KOPT-K1 (cell line): ENCODE results near the gene RHOB.

Source experiments
- H3K27ac ChIP-seq: fragments of 200-600 bp; sonication (generic); 2 replicates; pipeline ENCODE4 v1.5.1; 2016; ENCODE audit warnings: antibody characterized with exemption, mild to moderate bottlenecking, low read depth, low read length; ENCODE audit not compliant: poor library complexity, severe bottlenecking
- H3K36me3 ChIP-seq: fragments of 200-600 bp; sonication (generic); 2 replicates; pipeline ENCODE4 v1.5.1; 2017; ENCODE audit warnings: antibody characterized with exemption, mild to moderate bottlenecking, low read length, moderate library complexity; ENCODE audit not compliant: insufficient read depth
- H3K9me3 ChIP-seq: fragments of 200-600 bp; sonication (generic); 2 replicates; pipeline ENCODE4 v1.5.1; 2017; ENCODE audit warnings: antibody characterized with exemption, low read length, mild to moderate bottlenecking; ENCODE audit not compliant: insufficient read depth, poor library complexity, severe bottlenecking

Gene RHOB

DNA sequence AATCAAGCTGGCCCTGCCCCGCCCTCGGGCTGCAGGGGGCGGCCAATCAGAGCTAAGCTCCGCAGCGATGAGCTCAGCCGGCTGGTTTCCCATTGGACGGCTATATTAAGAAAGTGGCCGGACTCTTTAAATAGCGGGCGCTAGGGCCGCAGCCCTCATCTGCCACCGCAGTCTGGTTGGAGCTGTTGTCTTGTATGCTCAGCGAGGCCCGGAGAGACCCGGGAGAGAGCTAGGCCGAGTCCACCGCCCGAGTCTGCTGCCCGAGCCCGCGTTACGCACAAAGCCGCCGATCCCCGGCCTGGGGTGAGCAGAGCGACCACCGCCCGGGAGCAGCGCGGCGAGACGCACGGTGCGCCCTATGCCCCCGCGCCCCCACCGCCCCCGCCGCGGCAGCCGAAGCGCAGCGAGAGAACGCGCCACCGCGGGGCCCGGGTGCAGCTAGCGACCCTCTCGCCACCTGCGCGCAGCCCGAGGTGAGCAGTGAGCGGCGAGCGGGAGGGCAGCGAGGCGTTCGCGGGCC is at the start of gene RHOB:
RHOB (plus strand) TSS at position 158 of the 520 bp plus-strand sequence. CDS start 392 bp downstream, outside the sequence.
- Histone ChIP-seq H3K9me3 (no peaks in the 10 kb centered on the region), H3K36me3 (no peaks in the 10 kb centered on the region), H3K27ac (no peak within 1 kb of the TSS)

DNA sequence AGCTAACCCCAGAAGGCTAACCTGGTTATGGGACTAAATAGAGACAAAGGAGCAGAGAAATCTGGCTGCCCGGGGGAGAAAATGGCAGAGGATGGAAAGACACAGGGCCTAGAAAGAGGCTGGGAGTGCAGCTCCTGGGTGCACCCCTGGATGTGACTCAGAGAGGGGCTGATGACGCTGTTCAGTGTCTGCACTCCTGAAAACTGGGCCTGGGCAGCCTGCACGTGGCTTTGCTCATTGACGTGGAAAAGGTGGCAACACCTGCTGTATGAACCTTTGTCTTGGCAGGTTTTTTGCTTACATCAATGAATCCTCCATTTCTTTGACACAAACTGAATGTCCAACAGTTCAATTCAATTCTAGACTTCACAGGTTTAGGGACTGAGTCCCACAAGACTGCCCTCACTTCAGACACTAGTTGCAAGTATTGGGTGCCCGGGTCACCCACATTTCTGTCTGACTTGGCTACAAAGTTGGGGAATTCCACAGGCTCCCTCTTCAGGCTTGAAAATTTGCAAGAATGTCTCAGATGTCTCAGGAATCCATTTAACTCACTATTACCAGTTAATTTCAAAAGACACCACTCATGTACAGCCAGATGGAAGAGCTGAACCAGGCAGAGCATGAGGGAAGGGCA is 48.9 kb upstream of the RHOB start:
- H3K36me3 ChIP-seq: no peaks in the 10 kb centered on the region
- H3K9me3 ChIP-seq: no peaks in the 10 kb centered on the region
- no peak overlapping the region for H3K27ac ChIP-seq

DNA sequence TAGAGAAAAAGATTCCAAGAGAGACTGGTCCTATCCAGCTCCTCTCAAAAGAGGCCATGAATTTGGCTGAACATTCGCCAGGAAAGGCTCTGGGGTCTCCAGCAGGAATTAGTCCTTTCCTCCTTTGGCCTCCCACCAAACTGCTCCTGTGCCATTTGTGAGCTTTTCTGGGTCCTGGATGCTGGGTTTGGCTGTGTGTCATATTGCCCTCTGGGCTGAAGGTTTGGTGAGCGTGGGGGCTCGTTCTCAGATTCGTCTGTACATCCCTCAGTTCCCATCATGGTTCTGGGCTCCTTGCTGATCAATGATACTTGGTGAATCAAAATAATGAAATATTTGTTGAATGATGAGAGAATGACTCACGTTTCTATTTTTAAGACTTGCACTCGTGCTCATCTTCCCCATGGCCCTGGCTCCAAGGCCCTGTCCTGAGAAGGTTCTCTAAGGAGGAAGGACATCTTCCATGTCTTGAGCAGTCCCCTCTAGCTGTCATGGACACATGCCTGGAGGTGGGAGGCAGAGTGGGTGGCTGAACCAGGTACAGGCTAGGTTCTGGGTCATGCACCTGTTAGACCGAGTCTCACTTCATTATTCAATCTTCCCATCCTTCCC is 47.8 kb upstream of the RHOB start:
- Histone ChIP-seq H3K36me3 (no peaks in the 10 kb centered on the region), H3K27ac (no peak overlapping the region), H3K9me3 (no peaks in the 10 kb centered on the region)

DNA sequence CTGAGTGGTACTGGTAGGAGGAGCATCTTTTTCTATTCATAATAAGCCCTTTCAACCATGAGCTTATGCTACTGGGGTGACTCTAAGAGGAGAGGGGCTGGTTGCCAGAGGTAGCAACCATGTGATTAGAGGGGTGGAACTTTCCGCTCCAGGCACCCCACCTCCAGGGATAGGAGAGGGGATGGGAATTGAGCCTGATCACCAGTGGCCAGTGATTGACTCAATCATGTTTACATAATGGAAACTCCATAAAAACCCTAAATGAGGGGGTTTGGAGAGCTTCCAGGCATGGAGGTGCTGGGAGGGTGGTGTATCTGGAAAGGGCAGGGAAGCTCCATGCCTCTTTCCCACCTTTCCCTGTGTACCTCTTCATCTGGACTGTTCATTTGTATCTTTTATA is 46.6 kb upstream of the RHOB start:
- Histone ChIP-seq H3K36me3 (no peaks in the 10 kb centered on the region), H3K9me3 (no peaks in the 10 kb centered on the region), H3K27ac (no peak overlapping the region)

DNA sequence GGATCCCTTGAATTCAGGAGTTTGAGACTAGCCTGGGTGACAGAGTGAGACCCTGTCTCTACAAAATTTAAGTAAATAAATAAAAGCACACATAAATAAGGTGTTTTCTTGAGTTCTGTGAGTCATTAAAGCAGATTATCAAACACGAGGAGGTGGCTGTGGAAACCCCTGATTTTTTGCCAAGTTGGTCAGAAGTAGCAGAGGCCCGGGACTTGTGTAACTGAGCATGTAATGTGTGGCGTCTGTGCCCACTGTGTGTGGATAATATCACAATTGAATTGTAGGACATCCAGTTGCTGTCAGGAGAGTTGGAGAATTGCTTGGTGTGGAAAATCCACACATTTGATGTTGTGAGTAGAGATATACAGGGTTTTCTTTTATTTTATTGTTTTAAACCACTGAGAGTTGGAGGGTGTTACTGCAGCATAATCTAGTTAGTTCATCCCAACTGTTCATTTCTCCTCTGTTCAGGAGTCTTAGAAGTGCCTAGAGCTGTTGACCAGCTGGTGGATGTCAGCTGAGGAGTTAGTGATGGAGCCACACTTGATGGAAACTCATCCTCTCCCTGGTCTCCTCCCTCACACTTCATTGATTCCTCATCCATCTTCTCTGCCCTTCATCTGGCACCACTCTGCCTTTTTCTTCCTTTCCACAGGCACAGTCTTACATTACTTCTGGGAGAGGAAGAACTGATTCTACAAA is 45.9 kb upstream of the RHOB start:
- Histone ChIP-seq H3K9me3 (no peaks in the 10 kb centered on the region), H3K27ac (no peak overlapping the region), H3K36me3 (no peaks in the 10 kb centered on the region)

DNA sequence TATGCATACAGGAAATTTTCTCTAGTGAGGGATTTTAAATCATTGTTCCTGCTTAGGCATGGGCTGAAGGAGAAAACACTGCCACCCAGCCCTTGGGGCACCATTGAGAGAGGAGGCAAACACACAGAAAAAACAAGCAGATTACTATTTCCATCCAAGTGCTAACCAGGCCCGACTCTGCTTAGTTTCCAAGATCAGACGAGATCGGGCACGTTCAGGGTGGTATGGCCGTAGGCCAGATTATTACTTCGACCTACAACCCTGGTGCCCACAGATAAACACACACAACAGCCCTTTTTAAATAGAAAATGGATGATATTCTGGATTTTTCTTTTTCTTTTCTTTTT is 45.4 kb upstream of the RHOB start:
- Histone ChIP-seq H3K27ac (no peak overlapping the region), H3K9me3 (no peaks in the 10 kb centered on the region), H3K36me3 (no peaks in the 10 kb centered on the region)

DNA sequence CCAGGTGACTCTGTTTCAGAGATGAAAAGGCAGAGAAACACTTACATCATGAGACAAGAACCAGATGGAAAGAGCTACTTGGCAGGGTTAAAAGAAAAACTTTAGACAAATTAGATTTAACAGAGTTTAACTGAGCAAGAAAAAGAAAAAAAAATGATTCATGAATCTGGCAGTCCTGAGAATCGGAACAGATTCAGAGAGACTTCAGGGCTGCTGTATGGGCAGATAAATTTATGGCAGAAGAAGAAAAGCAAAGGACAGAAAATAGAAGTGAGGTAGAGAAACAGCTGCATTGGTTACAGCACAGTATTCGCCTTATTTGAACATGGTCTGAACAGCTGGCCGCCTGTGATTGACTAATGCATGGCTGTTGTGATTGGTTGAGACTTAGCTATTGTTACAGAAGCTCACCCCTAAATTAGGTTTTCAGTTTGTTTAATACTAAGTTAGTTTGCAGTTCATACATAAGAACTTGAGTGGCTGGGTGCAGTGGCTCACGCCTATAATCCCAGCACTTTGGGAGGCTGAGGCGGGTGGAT is 43.0 kb upstream of the RHOB start:
- H3K36me3 ChIP-seq: no peaks in the 10 kb centered on the region
- peaks cover 6% of the 10 kb centered on the region for H3K9me3 ChIP-seq
- no peak overlapping the region for H3K27ac ChIP-seq

DNA sequence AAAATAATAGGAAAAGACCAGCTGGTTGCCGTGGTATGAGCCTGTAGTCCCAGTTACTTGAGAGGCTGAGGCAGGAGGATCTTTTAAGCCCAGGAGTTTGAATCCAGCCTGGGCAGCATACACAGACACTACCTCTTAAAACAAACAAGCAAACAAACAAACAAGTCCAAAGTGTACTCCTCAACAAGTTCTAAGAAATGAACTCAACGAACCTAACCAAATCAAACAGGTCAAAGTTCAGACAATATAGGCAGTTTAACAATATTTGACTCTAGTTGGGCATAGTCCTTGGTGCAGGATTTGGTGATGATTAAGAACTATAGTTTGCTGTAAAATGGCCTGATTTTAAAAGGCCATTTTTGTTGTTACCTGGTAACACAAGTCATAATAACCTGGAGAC is 41.9 kb upstream of the RHOB start:
- Histone ChIP-seq H3K9me3 (peaks cover 17% of the 10 kb centered on the region), H3K27ac (no peak overlapping the region), H3K36me3 (no peaks in the 10 kb centered on the region)

DNA sequence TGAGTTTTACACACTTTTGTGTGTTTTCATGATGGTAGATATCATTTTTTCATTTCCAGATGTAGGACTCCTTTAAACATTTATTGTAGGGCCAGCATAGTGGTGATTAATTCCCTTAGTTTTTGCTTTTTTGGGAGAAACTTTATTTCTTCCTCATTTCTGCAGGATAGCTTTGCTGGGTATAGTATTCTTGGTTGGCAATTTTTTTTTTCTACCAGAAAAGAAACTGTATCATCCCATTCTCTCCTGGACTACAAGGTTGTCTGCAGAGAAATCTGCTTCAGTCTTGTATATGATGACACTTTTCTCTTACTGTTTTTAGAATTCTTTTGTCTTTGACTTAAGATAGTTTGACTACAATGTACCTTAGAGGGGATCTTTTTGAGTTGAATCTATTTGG is 37.8 kb upstream of the RHOB start:
- H3K36me3 ChIP-seq: no peaks in the 10 kb centered on the region
- H3K27ac ChIP-seq: no peak overlapping the region
- peaks cover 28% of the 10 kb centered on the region for H3K9me3 ChIP-seq

DNA sequence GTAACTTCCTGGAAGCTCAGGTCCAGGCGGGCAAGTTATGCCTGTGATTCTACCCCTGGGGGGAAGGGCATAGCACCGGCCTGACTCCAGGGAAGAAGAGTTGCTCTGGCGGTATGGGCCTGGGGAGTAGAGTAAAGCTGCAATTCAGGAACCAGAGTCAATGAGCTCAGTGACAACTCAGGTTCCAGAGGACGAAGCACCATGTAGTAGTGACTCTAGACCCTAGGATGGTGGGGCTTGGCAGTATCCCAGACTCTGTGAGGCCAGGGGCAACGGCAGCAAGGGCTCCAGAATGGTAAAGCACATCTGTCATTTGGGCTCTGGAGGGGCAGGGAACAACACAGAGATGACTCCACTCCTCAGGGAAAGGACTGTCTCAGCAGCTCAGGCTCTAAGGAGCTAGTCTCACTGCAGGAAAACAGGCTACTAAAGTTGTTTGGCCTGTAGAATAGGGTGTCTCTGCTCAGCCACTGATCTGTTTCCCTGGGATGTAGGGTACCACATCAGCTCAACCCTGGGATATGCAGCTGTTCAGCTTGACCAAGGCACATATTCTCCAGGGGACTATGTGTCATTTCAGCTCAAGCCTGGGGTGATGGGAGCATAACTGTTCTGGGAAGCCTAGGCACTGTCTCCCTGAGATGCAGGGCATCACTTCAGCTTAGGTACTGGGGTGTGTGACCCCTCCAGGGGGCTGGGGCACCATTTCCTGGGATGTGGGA is 36.2 kb upstream of the RHOB start:
- H3K36me3 ChIP-seq: no peaks in the 10 kb centered on the region
- H3K27ac ChIP-seq: no peak overlapping the region
- H3K9me3 ChIP-seq: peaks cover 28% of the 10 kb centered on the region

DNA sequence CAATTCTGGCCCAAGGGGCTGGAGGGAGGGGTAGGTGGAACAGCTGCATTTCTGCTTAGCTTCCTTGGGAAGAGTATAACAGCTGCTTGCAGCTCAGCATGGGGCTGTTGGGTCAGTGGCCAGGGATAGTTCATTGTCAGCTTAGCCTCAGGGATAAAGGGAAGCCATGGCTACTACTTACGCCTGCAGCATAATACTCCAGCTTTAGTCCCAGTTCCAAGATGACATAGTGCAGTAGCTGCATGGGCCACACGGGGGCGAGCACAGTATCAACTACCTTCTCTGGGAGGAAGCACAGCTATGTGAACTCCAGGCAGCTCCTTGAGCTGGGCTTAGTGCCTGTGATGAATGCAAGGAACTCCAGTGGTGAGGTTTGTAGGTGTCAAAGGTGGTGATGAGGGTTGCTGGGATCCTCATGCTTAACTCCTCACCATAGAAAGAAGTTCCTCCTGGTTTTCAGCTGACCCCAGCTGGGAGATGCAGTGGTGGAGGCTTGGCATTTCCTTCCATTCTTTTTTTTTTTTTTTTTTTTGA is 35.4 kb upstream of the RHOB start:
- H3K9me3 ChIP-seq: peaks cover 28% of the 10 kb centered on the region
- H3K36me3 ChIP-seq: no peaks in the 10 kb centered on the region
- H3K27ac ChIP-seq: no peak overlapping the region

DNA sequence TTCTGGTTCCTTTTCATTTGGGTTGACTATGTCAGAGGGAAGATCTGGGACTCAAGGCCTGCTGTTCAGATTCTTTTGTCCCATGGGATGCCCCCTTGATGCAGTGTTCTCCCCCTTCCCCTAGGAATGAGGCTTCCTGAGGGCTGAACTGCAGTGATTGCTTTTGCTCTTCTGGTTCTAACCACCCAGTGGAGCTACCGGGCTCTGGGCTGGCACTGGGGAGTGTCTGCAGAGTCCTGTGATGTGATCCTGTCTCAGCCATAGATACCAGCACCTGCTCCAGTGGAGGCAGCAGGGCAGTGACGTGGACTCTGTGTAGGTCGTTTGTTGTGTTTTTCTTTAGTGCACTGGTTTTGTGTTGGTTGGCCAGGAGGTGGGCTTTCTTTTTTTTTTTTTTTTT is 32.1 kb upstream of the RHOB start:
- no peaks in the 10 kb centered on the region for H3K36me3 ChIP-seq
- no peak overlapping the region for H3K27ac ChIP-seq
- peaks cover 12% of the 10 kb centered on the region for H3K9me3 ChIP-seq

DNA sequence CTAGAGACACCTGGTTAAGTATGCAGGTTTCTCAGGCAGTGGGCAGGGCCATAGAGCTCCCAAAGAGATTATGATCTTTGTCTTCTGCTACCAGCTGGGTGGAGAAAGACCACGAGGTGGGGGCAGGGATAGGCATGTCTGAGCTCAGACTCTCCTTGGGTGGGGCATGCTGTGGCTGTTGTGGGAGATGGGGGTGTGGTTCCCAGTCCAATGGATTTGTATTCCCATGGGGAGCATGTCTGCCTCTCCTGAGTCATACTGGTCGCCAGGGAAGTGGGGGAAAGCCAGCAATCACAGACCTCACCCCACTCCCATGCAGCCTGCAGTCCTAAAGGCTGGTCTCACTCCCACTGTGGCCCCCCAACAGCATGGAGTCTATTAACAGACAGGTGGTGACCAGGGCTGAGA is 31.4 kb upstream of the RHOB start:
- Histone ChIP-seq H3K9me3 (peaks cover 5% of the 10 kb centered on the region), H3K27ac (no peak overlapping the region), H3K36me3 (no peaks in the 10 kb centered on the region)

DNA sequence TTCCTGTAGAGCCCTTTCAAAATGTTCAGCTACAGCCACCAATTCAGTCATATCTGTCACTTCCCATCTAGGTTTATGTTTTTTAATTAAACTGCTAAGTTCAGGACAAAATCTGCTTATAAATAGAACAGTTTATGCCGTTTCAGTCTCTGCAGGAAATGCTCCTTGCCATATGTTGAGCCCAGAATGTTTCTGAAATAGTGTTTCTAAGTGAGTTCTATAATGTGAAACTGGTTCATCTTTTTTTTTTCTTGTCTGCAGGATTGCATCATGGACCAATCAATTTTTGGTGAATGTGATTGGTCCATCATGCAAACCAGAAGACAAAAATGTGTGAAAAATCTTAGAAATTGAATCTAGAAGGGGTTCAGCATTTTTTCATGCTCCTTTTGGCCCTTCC is 30.2 kb upstream of the RHOB start:
- no peak overlapping the region for H3K27ac ChIP-seq
- no peaks in the 10 kb centered on the region for H3K36me3 ChIP-seq
- H3K9me3 ChIP-seq: no peaks in the 10 kb centered on the region
